ENCODE measurements around the gene GARNL3.

GRCh38 chr9:127233550-127233949, 31.0 kb upstream of the GARNL3 start:
- no peak for TF ChIP-seq CTCF (conservative IDR thresholded peaks at IDR 0.05; ENCODE audit: low read length)
- TF ChIP-seq EZH2phosphoT487 (IDR thresholded peaks at IDR 0.05; ENCODE audit: borderline replicate concordance) = no peak

Measured in Loucy (cell line).